Activated CD8-positive, alpha-beta memory T cell treated with anti-CD3 and anti-CD28 coated beads, Interleukin-2, amount 50 U/mL, for 1 hour (primary cell): Measurements from ENCODE around the gene ZNF557.

ENCODE experiments used
- DNase-seq: peaks from one replicate; pipeline ENCODE4 v3.0.0-alpha.2; 2020; ENCODE audit errors: extremely low read depth

ZNF557 gene

GRCh38 chr19:7074705-7075282 lies 5.3 kb downstream of the ZNF557 start:
- no peak for DNase-seq

- no peak for DNase-seq
Observed at GRCh38 chr19:7076151-7076550, 6.6 kb downstream of the ZNF557 start.

GRCh38 chr19:7078008-7078407 lies 8.5 kb downstream of the ZNF557 start:
- DNase-seq: no peak

- DNase-seq: no peak
Observed at GRCh38 chr19:7083076-7083956, 13.8 kb downstream of the ZNF557 start.

- no peak for DNase-seq
Observed at GRCh38 chr19:7088999-7089398, 19.5 kb downstream of the ZNF557 start.

GRCh38 chr19:7098096-7098495 lies 28.6 kb downstream of the ZNF557 start:
- DNase-seq: no peak

DNA sequence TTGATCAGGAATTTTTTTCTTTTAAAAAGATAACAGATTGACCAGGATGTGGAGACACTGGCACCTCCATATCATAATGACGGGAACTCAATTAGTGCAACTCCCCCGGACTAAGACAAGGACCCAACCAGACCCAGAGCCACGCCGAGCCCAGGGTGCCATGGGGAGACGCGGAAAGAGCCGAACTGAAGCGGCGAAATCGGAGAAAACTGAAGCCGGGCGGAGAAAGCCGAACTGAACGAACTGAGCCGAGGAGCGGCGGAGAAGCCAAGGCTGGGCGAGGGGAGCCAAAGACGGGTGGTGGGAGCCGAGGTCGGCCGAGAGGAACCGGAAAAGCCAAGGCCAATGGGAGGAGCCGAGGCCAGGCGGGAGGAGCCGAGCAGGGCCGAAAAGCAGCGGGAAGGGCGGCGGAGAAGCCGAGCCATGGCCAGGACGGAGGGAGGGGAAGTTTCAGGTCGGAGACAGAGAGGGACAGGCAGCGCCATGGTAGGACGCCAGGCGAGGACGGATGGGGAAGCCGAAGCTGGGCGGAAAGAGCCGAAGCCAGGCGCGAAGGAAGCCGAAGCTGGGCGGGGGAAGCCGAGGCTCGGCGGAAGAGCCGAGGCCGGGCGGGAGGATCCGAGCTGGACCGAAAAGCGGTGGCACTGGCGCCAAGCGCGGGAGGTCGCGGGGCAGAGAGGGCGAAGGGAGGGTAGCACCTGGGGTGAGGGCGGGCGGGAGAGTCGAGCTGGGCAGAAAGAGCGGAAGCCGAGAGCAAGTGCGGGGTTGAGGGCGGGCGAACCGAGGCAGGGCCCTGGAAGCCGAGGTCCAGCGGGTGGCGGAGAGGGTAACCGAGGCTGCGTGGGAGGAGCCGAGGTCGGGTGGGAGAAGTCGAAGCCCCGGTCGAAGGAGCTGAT lies 29.4 kb downstream of the ZNF557 start:
- DNase-seq: peak; percentile 69

DNA sequence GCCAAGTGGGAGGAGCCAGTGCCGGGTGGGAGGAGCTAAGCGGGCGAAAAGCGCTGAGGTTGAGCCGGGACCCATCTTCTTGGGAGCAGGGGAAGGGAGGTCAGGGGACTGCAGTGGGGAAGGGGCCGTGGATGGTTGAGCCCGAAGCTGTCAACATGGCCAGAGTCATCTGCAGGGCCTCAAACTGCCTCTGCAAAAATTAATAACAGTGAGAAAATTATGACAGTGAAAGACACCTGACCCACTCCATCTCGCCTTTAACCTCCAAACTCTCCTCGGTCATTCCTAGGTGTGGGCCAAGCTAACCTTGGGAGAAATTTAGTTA lies 30.1 kb downstream of the ZNF557 start:
- DNase-seq: no peak

- no peak for DNase-seq
Observed at GRCh38 chr19:7101498-7102253, 32.2 kb downstream of the ZNF557 start.

DNA sequence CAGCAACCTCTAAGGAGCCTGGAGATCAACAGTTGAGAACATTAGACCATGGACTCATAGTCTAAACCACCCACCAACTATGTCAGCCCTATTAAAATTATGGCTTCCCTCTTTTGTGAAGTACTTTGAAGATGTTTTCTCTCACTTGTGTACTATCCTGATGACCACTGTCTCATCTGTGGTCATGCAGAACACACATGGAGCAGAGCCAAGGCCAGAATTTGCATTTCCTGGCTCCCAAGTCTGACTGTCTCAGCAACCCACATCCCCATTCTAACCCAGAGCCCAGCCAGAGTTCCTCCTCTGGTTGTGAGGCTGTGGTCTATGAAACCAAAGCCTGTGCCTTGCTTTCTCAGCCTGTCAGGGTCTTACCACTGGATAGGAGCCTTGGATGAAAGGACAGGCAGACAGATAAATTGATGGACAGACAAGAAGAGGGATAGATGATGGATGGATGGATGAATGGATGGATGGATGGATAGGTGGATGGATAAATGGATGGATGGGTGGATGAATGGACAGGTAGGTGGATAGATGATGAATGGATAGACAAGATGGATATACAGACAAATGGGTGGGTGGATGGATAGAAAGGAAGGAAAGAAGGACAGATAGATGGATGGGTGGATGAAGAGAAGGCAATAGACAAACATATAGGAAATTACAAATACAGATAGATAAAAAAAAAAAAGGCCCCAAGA lies 35.4 kb downstream of the ZNF557 start:
- DNase-seq: no peak

DNA sequence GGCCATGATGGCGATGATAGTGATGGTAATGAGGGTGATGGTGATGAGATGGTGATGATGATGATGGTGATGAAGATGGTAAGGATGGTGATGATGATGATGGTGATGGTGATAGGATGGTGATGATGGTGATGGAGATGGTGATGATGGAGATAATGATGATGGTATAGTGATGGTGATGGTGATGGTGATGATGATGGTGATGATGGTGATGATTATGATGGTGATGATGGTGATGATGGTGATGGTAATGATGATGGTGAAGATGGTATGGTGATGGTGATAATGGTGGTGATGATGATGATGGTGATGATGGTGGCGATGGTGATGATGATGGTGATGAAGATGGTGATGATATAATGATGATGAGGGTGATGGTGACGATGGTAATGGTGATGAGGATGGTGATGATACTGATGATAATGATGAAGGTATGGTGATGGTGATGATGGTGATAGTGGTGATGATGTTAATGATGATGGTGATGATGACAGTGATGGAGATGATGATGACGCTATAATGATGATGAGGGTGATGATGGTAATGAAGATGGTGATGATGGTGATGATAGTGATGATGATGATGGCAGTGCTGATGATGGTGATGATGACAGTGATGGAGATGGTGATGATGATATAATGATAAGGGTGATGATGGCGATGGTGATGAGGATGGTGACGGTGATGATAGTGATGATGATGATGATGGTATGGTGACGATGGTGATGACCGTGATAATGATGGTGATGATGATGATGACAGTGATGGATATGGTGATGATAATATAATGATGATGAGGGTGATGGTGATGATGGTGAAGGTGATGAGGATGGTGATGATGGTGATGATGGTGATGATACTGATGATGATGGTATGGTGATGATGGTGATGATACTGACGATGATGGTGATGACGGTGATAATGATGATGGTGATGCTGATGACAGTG lies 37.5 kb downstream of the ZNF557 start:
- DNase-seq: no peak

DNA sequence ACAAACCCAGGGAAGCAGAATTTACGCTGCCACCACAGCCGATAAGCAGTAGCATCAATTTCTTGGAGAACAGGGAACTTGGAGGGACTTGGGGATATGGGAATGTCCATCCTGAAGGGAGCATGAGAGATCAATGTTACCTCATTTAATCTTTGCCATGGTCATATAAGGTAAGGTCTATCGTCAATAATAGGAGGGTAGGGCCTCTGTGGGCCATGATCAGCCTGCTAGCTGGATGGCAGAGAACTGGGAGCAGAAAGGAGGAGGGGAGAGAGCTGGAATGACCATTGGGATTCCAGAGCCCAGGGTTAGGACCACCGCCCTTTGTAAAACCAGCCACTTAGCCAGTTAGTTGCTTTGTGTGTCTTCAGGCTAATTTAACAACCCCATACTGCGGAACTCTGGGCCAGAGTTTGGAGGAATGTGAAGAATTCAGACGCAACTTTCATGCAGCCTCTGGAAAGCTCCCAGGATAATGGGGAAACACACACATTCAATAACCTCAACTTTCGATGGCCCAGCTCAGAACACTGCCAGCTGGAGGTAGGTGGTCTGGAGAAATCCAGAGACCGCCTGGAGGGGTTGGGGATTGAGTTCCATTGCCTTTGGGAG lies 40.3 kb downstream of the ZNF557 start:
- DNase-seq: no peak

DNA sequence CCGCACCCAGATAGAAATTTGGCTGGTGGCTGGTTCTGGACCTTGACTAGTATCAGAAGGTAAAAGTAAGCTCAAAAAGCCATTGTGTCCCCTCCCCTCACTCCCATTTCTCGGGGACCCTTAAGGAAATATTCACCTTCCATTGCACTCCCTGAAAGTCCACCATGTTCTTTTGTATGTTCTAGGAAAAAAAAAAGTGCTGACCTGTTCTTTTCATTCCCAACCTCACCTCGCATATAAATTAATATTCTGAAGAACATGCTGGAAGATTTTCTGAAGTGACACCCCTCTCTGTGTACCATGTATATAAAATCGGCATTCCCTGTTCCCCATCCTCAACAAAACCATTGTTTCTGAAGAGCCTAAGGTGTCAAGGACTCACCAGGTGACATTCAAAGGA lies 43.2 kb downstream of the ZNF557 start:
- DNase-seq: no peak

DNA sequence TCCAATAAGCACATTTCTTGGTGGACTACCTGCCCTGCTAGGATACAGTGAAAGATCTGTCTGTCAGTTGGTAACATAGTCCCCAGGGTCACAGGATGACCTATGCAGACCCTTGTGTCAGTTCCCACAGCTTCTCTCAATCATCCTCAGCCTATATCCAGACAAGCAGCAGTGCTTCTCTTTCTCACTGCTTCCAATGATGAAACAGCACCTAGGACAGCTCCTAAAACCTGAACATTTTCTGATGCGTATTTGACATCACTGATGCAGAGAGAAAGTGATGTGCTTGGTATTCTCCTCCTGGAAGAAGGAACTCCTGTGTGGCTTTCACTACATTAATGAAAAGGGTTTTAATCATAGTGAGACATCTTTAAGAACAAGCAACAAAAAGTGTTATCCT lies 43.7 kb downstream of the ZNF557 start:
- DNase-seq: no peak

DNA sequence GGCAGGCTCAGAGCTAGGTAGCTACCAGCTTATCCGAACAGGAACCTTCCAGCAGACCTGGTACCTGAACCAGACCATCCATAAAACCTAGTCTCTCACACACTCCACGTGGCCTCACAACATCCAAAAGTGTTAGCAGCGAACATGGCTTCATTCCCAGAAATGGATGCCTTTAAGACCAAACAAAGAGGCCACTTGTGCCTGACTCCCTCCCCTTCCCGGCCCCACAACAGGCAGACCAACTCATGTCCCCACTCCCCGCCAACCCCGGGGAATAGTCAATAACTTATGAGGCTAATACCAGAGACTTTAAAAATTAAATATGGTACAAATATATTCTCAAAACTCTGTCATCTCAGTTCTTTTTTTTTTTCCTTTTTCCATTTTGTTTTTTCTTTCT lies 46.2 kb downstream of the ZNF557 start:
- DNase-seq: no peak

DNA sequence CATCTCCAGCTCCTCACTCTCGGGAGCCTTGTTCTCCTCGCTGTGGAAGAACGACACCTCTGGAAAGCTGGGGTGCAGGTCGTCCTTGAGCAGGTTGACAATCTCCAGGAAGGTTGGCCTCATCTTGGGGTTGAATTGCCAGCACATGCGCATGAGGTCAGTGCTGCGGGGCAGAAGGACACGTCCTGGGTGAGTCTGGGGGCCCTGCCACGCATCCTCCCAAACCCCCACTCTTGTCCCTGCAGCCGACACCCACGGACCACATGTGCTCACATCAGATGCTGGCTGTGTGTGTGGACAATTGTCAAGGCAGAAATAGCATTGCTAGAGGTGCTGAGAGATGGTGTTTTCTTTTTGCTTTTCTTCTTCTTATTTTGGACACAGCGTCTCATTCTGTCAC lies 47.7 kb downstream of the ZNF557 start:
- no peak for DNase-seq

GRCh38 chr19:7119582-7119981 lies 50.1 kb downstream of the ZNF557 start:
- DNase-seq: no peak

- no peak for DNase-seq
Observed at GRCh38 chr19:7120499-7120898, 51.0 kb downstream of the ZNF557 start.

DNA sequence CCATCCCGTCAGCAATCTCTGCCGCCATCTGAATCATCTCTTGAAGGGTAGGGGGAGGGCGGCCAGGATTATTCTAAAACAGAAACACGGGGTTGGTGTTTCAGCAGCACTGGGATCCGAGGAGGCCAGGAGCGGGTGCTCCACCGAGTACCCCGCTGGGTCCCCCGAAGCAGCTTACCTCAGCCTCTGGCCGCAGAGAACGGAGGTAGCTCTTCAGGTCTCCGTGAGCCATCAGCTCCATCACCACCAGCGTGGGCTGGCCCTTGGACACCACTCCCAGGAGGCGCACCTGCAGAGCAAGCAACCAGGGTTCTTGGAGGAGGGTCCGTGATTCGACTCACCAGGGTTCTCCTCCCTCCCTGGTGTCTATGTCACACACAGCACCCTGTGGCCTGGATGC lies 53.2 kb downstream of the ZNF557 start:
- DNase-seq: no peak

DNA sequence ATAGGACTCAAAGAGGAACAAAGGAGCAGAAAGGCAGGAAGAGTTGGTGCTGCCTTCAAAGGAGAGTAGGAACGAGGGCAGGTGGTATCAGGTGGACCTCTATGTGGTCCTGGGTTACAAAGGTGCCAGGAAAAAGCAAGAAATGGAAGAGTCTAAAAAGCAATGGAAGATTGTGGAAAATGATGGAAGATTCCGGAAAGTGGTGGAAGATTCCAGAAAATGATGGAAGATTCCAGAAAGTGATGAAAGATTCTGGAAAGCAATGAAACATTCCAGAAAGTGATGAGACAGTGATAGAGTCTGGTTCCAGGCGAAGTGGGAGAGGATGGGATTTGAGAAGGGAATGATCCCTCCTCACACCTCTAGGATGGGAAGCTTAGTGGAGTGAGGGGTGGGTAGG lies 55.3 kb downstream of the ZNF557 start:
- no peak for DNase-seq
